HG03558 (cell line): ENCODE measurements around the gene SCRN2.

Experiments used
- ATAC-seq: cut with Tn5 transposase; IDR thresholded peaks from one replicate; pipeline ENCODE4 v1.9.1; 2021; ENCODE audit warnings: moderate number of reproducible peaks; ENCODE audit not compliant: unreplicated experiment; ENCODE audit errors: extremely low read depth

Gene SCRN2

GRCh38 chr17:47808036-47808829, 32.8 kb downstream of the SCRN2 start:
- ATAC-seq = no peak

GRCh38 chr17:47807421-47807820, 33.7 kb downstream of the SCRN2 start:
- ATAC-seq = no peak

- no peak for ATAC-seq
These were observed 34.2 kb downstream of the SCRN2 start for GRCh38 chr17:47806913-47807255.

GRCh38 chr17:47806026-47806912, 34.8 kb downstream of the SCRN2 start:
- no peak for ATAC-seq

- no peak for ATAC-seq
These were observed 36.6 kb downstream of the SCRN2 start for GRCh38 chr17:47804461-47804860.

DNA sequence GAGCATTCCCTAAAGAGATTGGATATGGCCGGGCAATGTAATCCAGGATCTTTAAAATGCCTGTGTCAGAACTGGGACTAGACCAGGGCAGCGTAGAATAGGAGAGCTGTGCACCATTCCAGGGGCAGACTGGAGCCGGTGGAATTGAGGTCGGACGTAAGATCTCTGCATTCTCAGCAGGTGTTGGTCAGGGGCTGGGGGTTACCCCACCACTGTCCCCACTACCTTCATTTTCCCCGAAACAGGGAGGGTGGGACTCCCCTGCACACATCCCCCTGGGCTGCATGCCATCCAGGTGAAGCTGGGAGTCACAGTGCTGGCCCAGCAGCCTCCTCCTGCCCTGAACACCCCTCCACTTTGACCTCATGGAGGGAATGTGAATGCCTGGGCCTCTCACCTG, 37.3 kb downstream of the SCRN2 start:
- ATAC-seq = no peak

GRCh38 chr17:47803201-47803600, 37.9 kb downstream of the SCRN2 start:
- no peak for ATAC-seq

DNA sequence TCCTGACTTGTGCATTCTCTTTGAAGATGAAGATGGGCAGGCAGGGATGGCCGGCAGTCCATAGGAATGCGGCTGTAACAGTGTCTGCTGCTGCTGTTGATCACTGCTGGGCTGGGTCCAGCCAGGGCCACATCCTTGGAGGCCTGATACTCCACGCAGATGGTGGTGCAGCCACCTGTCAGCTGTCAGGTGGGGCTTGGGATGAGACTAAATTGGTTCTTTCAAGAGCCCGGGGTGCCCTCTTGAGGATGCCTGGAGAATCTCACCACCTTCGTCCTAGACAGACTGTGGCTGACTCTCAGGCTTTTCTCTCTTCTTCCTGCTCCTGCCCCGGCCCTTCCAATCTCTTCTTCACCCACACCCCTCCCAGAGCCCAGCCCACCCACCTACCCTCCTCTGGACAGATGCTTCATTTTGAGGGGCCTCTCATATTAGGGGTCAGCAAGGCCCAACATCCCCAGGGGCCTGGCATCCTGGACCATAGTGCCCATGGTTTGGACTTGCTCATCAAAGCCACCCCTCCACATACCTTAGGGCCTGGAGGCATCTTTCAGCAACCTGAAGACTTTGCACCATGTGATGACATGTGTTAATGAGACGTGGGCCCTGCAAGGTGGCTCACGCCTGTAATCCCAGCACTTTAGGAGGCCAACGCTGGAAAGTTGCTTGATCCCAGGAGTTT, 38.6 kb downstream of the SCRN2 start:
- no peak for ATAC-seq

DNA sequence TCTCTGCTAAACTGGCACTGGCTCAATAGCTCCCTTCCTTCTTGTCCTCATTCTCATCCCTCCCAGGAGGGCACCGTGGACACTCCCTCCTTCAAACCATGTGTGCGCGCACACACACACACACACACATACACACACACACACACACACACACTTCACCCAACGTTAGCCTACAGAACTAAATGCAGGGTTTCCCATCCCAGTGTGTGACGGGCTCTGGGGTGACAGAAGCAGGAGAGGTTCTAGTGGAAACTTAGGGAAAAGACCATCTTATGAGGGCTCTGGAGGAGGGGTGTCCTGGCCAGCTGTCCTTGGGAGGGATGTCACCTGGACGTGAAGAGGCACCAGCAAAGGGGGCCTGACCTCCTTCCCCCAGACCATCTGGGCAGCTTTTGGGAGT, 39.2 kb downstream of the SCRN2 start:
- no peak for ATAC-seq

DNA sequence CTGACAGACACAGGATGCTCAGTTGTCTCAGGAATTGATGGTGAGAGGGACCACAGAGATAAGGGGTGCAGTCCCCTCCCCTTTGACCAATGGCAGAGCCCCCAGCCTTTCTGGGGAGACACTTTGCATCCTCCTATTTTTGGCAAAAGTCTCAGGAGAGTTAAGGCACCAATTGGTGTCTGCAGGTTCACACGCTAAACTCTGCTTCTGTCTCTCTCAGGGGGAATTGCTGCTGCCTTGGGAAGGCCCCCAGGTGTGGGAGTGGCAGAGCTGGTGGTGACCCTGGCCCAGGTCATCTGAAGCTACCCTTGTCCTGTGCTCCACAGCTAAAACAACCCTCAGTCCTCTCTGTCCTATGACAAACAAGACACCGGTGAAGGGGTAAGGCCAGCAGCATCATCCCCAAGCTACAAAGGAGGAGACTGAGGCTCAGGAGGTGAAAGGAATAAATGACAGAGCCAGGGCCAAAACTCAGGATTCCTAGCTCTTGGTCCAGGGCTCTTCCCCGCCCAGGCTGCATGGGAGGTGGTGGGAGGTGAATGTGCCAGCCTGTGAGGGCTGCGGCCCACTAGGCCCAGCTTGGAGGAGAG, 39.8 kb downstream of the SCRN2 start:
- ATAC-seq = no peak

DNA sequence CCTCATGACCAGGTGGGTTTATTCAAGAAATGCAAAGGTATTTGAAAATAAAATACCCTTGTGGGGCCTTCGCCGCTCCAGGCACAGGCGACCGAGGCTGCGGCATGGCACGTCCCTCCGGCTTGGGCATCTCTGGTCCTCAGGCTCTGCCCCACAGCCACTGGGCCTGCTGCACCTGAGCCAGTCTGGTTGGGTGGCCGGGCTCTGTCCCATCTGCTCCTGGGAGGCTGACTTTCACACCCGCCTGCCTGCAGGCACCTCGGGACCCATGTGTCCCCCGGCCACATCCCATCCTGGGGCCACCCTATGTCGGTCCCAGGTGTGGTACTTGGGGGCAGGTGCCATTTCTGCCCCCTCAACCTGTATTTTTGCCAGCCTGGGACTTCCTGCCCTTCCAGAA, 40.4 kb downstream of the SCRN2 start:
- ATAC-seq = no peak

DNA sequence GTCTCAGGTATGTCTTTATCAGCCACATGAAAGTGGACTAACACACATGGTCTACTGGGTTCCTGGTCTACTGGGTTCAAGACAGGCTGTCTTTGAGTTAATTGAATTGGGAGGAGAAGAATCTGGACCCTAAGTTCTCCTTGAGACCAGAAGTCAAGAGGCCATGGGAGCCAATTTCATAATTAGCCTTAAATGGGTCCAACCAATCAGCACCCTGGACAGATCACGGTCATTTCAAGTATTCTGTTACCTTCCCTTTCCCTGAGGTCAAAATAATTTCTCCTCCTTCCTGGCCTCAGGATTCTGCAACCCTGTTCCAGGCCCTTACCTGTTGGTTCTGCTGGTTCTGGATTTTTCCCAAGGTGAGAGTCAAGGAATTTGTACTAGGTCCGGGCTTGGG, 43.3 kb downstream of the SCRN2 start:
- ATAC-seq = no peak

DNA sequence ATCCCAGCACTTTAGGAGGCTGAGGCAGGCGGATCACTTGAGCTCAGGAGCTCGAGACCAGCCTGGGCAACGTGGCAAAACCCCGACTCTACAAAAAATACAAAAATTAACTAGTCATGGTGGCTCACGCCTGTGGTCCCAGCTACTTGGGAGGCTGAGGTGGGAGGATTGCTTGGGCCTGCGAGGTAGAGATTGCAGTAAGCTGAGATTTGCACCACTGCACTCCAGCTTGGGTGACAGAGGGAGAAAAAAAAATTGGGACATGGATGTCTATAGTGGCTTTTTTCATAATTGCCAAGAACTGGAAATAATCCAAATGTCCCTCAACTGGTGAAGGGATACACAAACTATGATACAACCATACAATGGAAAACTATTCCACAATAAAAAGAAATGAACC, 48.1 kb downstream of the SCRN2 start:
- no peak for ATAC-seq

GRCh38 chr17:47792457-47792856, 48.6 kb downstream of the SCRN2 start:
- ATAC-seq = no peak

DNA sequence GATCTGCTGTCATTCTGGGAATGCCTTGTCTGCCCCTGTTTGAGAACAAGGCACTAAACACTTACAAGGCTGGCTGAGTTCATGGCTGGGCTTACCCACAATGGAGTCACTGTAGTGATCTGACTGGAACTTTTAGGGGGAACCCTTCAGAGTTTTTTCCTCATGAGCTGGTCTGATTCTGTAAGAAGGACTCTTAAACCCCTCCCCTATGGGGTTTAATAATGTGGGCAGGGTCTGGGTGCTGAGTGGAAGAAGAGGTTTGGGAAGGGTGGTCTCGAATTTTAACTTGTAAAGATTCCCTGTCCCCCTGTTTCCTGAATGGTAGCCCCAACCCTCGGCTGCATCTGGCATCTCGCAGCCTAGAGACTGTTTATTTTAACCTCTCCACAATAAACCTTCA, 50.0 kb downstream of the SCRN2 start:
- no peak for ATAC-seq

- ATAC-seq = no peak
These were observed 51.2 kb downstream of the SCRN2 start for GRCh38 chr17:47789611-47790561.
